Neuron (in vitro differentiated cells): ENCODE measurements around the gene FOXD1.
A peak's percentile ranks its signal among the peaks of the same experiment; 100 is the strongest.

ENCODE experiments used
- H2AFZ ChIP-seq: one replicate; pipeline ENCODE4 v1.6.1; 2013; ENCODE audit warnings: low read depth, mild to moderate bottlenecking, inconsistent platforms, low read length, moderate library complexity
- H3K27me3 ChIP-seq: one replicate; pipeline ENCODE4 v1.6.1; 2013; ENCODE audit warnings: low read length; ENCODE audit not compliant: insufficient read depth
- H3K36me3 ChIP-seq: one replicate; pipeline ENCODE4 v1.6.1; 2013; ENCODE audit warnings: low read length; ENCODE audit not compliant: insufficient read depth
- H3K4me1 ChIP-seq: one replicate; pipeline ENCODE4 v1.6.1; 2013; ENCODE audit warnings: low read length; ENCODE audit not compliant: insufficient read depth
- H3K4me3 ChIP-seq: 2 replicates; pipeline ENCODE4 v1.5.1; 2013; ENCODE audit warnings: mild to moderate bottlenecking, low read length, moderate library complexity
- H3K9me3 ChIP-seq: one replicate; pipeline ENCODE4 v1.6.1; 2013; ENCODE audit warnings: low read length

Gene FOXD1

DNA sequence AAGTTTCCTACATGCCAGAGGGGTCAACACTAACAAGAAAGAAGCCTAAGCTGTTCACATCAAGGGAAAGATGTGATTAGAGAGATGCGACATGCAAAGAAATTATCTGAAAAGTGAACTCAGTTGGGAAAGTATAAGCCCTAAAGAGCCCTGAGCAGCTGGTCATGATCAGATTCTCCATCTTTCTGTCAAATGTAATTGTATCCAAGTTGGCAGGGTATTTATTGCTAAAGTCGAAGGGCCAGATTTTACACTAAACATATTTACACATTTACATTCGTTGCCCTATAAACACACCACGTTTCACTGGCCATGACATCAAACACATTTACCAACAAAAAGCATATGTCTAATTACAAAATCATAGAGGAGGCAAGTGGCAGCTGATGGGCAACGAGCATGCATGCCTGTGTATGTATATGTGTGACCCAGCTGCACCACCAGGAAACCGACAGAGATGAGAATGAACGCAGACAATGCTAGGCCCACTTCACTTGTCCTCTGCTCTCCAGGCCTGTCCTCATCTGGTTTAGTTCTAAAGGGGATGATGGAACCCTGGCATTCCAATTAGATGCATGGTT is 6.3 kb downstream of the FOXD1 start:
- Histone ChIP-seq H3K36me3 (no peaks in the 10 kb centered on the region), H3K4me3 (no peak overlapping the region), H3K4me1 (peaks cover 4% of the 10 kb centered on the region), H3K9me3 (peaks cover 8% of the 10 kb centered on the region), H2AFZ (no peak overlapping the region), H3K27me3 (peaks cover 89% of the 10 kb centered on the region)

DNA sequence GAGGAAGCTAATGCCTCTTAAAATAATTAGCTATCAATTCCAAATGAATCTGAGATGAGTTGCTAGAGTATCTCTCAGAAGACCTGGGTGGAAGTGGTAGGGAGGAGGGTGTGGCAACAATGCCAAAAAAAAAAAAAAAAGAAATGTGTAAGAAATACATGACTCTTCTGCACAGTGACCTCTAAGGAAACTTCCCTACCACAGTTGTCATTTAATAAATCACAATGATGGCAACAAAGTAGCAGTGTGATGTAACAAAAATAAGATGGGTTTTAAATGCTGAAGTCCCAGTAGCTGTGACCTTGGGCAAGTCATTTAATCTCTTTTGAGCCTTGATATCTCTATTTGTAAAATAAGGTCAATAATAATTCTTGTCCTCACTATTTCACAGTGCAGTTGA is 7.2 kb downstream of the FOXD1 start:
- H3K4me3 ChIP-seq: no peak overlapping the region
- no peak overlapping the region for H2AFZ ChIP-seq
- no peaks in the 10 kb centered on the region for H3K36me3 ChIP-seq
- peaks cover 92% of the 10 kb centered on the region for H3K27me3 ChIP-seq
- peaks cover 8% of the 10 kb centered on the region for H3K9me3 ChIP-seq
- H3K4me1 ChIP-seq: no peaks in the 10 kb centered on the region

DNA sequence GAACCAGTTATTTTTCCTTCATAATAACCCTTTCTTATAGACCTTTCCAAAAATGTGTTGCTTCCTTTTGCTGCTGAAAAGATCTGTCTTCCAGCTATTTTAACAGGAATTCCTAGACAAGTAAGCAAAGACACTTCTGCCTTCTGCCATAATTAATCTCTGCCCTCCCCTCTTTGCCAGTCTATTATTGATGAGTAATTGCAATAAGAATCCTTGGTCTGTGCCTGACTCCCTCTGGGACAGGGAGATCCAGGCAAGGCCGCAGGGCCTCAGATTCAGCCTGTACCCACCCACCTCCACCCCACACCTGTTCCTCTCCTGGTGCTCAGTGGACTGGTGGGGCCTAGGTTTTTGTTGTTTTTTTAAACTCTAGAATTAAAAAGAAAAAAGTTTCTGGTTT is 8.3 kb downstream of the FOXD1 start:
- H3K4me1 ChIP-seq: no peaks in the 10 kb centered on the region
- H3K27me3 ChIP-seq: peaks cover 92% of the 10 kb centered on the region
- H3K36me3 ChIP-seq: no peaks in the 10 kb centered on the region

DNA sequence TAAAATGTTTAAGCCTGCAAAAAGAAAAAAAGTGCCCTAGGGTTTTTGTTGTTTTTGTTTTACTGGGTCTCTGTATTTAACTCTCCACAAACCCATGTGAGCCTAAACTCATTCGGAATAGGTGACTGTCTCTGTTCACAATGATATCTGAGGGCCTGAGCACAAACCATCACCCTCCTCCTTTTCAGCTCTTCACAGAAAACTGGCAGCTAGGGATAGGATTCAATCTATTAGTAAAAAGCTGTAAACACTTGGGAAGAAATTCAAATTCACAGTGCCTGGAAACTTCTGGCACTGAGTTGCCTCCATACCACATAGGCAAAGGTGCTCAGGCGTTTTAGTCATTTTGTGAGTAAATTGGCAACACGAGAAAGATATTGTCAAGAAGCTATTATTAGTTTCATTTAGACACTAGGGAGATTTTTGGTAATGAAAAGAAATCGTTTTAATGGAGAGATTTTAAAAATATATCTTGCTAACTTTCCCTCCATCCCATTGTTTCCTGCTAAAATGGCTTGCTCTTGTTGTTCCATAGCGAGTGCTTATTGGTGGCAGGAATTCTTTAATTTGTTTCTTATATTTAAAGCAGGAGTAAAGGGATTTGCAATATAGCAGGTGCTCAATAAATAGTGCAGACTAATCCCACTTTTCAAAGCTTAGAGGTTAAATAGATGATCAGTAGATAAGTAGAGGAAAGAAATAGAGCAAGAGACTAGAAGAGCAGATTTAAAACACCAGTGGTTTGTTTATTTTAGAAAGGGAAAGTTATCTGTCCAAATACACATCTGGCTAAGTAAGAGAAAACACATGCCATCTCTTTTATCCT is 9.7 kb downstream of the FOXD1 start:
- Histone ChIP-seq H2AFZ (no peak overlapping the region), H3K27me3 (peaks cover 90% of the 10 kb centered on the region), H3K9me3 (peaks cover 8% of the 10 kb centered on the region), H3K4me1 (no peaks in the 10 kb centered on the region), H3K36me3 (no peaks in the 10 kb centered on the region), H3K4me3 (no peak overlapping the region)

More for the DNA sequence above, 8.3 kb downstream of the FOXD1 start:
- Histone ChIP-seq H3K9me3 (peaks cover 8% of the 10 kb centered on the region), H3K4me3 (no peak overlapping the region), H2AFZ (no peak overlapping the region)

DNA sequence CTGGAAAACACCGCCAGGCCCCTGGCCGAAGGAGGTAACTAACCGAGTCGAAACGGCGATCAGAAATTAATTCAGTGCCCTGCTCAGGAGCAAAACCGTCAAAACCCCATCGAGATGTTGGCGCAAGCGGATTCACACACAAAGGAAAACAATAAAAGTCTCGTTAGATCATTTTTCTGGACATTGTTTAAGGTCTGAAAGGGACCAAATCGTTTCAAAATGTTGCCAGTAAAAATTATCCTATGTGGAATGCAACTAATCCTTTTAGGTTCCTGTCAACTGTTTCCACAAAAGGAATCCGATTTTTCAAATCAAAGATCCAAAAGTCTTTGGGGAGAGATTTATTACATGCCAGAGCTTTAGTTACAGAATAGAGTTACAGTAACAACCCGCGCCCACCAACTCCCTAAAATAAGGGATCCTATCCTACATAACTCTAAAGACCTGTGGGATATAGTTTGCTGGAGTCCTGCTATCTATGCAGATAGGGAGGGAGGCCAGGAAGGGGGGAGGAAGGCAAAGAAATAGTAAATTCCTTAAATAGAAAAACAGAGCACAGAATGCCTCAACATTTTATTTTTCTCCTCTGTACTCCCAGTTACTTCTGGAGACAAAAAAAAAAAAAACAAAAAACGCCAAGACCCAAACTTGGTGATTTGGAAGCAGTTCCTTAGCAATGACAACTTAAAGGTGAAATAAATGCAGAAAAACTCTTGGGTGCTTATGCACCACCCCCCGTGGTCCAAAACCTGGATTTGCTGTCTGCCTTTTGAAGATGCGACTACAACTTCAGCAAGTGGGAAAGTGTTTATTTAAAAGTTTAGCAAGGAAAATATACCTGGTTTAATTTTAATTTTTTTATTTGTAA is 10.6 kb downstream of the FOXD1 start:
- Histone ChIP-seq H2AFZ (peak overlapping the region; percentile 69), H3K27me3 (peaks cover 89% of the 10 kb centered on the region), H3K9me3 (peaks cover 8% of the 10 kb centered on the region), H3K4me3 (no peak overlapping the region), H3K4me1 (no peaks in the 10 kb centered on the region), H3K36me3 (no peaks in the 10 kb centered on the region)

DNA sequence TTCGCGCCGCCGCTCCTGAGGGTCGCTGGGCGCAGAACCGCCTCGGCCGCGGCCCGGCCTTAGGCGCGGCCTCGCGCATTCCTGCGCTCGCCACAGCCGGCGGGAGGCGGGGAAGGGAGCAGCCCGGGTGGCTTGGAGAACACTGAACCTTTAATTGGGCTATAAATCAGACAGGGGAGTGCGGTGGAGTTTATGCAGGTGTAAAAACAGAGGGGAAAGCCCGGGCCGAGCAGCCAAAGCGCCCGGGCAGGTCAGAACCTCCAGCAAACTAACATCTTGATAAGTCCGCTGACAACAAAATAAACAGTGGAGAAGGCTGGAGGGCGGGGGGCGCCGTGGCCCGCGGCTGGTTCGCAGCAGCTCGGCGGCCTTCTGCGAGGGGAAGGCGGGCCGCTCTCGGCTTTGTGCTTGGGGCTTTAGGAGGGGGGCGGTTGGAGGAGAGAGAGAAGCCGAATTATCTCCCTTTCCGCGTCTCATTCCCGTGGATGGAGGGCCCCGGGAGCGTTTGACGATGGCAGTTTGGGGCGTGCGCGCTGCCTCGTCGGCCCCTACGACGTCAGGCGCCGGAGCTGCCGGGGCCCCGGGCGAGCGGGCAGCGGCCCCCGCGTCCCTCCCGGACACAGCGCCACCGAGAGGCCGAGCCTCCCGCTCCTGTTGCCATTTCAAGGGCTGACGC is 11.3 kb downstream of the FOXD1 start:
- peaks cover 85% of the 10 kb centered on the region for H3K27me3 ChIP-seq
- no peaks in the 10 kb centered on the region for H3K36me3 ChIP-seq
- peak overlapping the region; percentile 19 for H3K4me3 ChIP-seq
- H3K9me3 ChIP-seq: peaks cover 5% of the 10 kb centered on the region
- H2AFZ ChIP-seq: peak overlapping the region; percentile 69
- no peaks in the 10 kb centered on the region for H3K4me1 ChIP-seq

DNA sequence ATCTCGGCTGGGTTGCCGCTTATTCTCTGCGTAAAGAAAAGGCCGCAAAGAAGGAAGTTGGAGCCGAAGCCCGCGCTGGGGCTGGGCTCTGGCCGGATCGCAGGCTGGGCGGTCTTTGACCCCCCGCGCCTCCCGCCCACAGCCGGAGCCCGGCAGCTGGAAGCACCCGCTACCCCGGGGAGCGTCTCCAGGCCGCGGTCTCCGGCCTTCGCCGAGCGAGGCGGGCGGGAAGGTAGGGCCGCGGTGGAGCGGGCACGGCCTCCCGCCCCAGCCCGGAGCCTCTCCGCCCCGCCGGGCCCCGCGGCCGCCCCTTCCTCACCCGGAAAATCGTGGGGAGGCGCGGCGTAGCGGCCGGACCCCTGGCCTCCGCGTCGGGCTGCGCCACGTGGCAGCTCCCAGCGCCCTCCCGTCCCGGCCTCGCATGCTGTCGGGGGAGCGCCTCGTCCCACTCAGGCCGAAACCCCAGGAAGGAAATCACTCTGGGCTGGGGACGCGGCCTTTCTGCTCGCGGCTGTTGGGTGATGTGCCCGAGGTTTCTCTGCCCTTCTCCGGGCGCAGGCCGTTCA is 12.0 kb downstream of the FOXD1 start:
- no peaks in the 10 kb centered on the region for H3K4me1 ChIP-seq
- H3K4me3 ChIP-seq: peak overlapping the region; percentile 19
- peak overlapping the region; percentile 69 for H2AFZ ChIP-seq
- no peaks in the 10 kb centered on the region for H3K36me3 ChIP-seq
- H3K9me3 ChIP-seq: peaks cover 5% of the 10 kb centered on the region
- peaks cover 79% of the 10 kb centered on the region for H3K27me3 ChIP-seq

DNA sequence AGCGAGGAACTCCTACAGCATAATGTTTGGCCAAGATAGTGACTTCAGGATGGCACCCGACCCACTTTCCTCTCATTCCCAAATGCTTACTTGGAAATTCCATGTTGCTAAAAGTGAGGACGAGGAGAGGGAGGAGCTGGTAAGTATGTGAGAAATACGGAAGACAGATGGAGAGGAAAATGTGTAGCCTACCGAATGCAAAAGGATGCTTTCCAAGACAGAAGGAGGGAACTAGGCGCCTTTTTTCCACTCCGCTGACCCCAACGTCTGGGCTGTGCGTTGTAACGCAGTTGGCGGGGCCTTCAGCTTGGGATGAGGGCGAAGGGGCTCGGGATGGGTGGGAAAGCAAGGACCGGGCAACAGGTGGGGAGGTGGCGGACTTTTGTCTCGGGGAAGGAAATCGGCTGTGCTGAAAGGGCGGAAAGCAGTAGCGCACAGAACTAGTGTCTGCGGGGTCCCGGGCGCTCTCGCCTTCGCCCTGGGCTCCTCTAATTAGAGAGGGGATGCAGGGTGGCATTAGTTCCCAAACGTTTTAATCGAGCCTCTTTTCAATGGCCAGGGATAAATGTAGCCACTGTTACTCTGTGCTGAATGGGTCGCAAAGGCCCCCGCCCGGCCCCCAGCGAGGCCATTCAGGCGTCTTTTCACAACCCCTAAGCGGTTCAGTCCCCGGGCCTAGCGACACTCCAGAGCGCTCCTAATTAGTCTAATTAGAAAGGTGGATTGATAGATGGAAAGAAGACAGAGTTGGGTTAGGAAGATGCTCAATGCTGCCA is 12.6 kb downstream of the FOXD1 start:
- H3K36me3 ChIP-seq: no peaks in the 10 kb centered on the region
- no peaks in the 10 kb centered on the region for H3K4me1 ChIP-seq
- H3K4me3 ChIP-seq: no peak overlapping the region
- peaks cover 73% of the 10 kb centered on the region for H3K27me3 ChIP-seq
- H3K9me3 ChIP-seq: peaks cover 5% of the 10 kb centered on the region
- no peak overlapping the region for H2AFZ ChIP-seq

DNA sequence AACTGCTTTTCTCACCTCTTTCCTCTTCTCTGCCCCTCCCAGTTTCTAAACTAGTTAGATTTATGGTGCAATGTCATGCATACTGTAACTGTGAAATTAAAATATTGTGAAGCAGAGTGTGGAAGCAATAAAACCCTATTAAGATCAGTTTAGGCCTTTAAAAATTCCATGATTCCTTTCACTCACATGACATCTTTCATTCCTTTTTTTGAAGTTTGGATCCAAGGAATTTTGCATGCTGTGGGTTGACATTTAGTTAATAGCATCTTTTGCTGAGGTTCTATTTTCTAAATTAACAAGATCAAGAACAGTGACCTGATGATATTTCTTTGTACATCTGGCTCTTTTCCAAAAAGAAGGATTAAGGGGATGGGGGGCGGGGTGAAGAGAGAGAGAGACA is 13.7 kb downstream of the FOXD1 start:
- Histone ChIP-seq H3K27me3 (peaks cover 69% of the 10 kb centered on the region), H3K4me3 (no peak overlapping the region), H3K9me3 (no peaks in the 10 kb centered on the region), H2AFZ (no peak overlapping the region), H3K36me3 (no peaks in the 10 kb centered on the region), H3K4me1 (no peaks in the 10 kb centered on the region)

DNA sequence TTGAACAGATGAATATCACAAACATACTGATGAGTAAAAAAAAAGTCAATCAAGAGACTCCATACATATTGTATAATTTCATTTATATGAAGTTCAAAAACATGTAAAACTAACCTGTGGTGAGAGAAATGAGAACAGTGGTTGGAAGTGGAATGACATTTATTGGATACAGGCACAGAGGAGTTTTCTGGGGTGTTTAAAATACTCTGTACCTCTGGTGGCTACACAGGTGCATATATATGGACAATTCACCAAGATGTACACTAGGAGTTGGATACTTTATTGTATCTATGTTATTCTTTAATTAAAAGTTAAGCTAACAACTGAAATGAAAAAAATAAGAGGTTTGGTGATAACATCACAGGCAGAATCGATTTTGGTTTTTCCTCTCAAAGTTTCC is 14.1 kb downstream of the FOXD1 start:
- Histone ChIP-seq H3K27me3 (peaks cover 69% of the 10 kb centered on the region), H3K36me3 (no peaks in the 10 kb centered on the region)

DNA sequence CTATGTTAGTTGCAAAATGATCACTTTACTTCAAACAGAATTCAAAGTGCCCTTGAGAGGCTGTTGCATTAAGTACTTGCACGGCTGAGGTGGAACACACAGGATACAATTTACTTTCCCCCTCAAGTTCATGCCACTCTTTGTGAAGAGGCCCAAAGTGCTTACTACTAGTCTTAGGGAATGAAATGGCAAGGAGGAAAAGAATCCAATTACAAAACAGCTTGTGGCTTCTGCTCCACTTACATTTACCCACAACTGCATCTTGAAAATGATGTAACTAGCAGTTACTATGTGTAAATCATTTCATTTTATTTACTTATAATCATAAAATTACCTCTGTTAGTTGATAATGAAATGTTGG is 14.6 kb downstream of the FOXD1 start:
- Histone ChIP-seq H3K4me3 (no peak overlapping the region), H3K27me3 (peaks cover 64% of the 10 kb centered on the region), H2AFZ (no peak overlapping the region), H3K4me1 (no peaks in the 10 kb centered on the region), H3K9me3 (no peaks in the 10 kb centered on the region), H3K36me3 (no peaks in the 10 kb centered on the region)

More for the DNA sequence above, 14.1 kb downstream of the FOXD1 start:
- Histone ChIP-seq H3K4me3 (no peak overlapping the region), H3K4me1 (no peaks in the 10 kb centered on the region), H3K9me3 (no peaks in the 10 kb centered on the region), H2AFZ (no peak overlapping the region)
